ENCODE measurements around the gene SEC16A.

Gene SEC16A

DNA sequence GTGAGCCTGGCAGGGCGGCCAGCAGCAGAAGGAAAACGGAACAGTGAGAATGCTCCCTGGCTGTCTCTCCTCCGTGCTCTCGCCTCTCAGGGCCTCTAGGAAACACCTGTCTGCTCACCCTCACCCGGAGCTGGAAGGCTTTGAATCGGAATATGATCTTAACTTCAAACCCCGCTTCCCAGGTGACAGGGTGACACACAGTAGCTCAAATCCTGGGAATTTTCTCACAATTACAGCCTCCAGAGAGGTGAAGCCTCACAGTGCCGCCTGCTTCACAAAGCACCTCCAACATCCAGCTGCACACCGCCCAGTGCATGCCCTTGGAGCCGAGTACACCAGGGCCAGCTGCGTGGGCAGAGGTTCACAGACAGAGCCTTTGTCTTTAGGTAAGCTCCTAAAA is 12.5 kb downstream of the SEC16A start:
- DNase-seq (ENCODE audit: extremely low spot score, insufficient read length, low read depth), result no peak
- FAIRE-seq, result no peak

GRCh38 chr9:136467766-136468165 is 15.1 kb downstream of the SEC16A start:
- DNase-seq (ENCODE audit: extremely low spot score, insufficient read length, low read depth) (no peak), FAIRE-seq (no peak)

- no peak for DNase-seq (ENCODE audit: extremely low spot score, insufficient read length, low read depth)
- no peak for FAIRE-seq
Measured at GRCh38 chr9:136466155-136466541, 16.7 kb downstream of the SEC16A start.

DNA sequence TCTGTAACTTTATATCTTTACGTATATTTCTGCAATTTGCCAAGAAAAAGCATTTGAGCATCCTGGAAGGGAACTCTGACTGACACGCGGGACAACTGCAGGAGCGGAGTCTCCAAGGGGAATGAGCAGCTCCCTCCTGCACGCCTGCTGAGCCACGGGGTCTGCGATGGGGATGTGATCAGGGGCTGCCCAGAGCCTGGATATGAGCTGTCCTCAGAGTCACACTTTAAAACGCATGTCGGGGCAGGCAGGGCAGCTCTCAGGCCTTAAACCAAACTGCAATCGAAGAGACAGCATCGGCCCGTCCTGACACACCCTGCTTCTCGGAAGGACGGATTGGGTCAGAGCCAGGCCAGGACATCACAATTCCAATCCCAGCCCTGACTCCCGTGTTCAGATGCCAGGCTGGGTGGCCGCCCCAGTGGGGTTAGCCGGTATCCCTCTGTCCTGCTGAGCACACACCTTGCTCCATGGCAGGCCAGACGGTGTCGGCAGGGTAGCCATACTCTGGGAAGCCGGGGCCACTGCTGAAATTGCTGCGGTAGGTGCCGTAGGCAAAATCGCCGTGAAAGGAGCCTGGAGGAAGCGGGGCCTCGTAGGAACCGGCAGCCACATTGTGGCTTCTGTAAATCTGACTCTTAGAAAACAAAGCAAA is 17.2 kb downstream of the SEC16A start:
- no peak for FAIRE-seq
- no peak for DNase-seq (ENCODE audit: extremely low spot score, insufficient read length, low read depth)

DNA sequence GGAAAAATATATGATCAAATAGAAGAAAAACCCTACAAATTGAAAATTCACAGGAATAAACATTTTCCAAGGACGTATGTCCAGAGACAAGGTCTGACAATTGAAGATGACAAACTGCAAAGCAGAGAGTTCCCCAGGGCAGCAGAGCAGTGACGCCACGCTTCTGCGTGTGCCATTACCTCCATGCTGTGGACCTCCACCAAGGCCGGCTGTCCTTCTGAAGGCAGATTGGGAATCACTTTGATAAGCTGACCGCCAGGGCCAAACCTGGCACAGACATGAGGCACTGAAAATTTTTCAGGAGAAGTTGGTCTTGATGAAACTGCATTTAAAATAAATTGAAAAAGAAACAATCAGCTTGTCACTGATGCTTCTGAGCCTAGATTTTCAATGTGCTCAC is 18.6 kb downstream of the SEC16A start:
- DNase-seq (ENCODE audit: extremely low spot score, insufficient read length, low read depth), result no peak
- no peak for FAIRE-seq

DNA sequence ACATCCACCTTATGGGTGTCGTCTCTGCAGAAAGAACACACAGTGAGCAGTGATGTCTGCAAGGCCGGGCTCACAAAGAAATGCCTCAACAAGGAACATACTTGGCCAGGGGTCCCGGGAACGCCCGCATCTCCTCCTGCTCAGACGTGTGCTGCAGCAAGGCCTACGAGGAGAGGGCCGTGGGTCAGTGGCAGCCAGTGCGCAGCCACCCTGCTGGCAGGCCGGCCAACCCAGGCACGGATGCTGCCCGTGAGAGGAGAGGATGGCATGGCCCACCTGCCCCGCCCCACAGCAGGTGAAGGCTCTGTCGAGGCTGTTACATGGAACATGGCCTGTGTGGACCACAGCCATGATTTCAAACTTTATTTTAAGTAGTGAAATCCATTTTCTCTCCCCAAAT is 19.3 kb downstream of the SEC16A start:
- DNase-seq (ENCODE audit: extremely low spot score, insufficient read length, low read depth) (no peak), FAIRE-seq (no peak)

- FAIRE-seq (no peak), DNase-seq (ENCODE audit: extremely low spot score, insufficient read length, low read depth) (no peak)
Measured at GRCh38 chr9:136462664-136463063, 20.2 kb downstream of the SEC16A start.

DNA sequence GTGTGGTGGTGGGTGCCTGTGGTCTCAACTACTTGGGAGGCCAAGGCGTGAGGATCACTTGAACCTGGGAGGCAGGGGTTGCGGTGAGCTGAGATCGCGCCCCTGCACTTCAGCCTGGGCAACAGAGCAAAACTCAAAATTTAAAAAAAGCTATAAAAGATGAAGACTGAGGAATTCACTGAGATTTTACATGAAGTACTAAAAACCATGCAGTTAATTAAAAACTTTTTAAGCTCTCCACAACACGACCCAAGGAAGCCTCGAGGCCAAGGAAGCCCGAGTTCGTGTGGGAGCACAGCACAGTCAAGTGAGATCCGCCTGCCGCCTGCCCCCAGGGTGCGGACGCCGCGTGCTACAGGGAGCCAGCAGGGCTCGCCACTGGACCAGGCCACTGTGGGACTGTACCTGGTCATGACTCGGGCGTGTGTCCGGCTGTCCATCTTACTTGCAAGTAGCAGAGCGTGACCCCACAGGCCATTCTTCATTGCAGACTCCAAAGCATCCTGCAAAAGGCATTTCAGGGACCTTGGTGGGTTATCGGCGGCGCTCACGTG is 22.0 kb downstream of the SEC16A start:
- no peak for FAIRE-seq
- DNase-seq (ENCODE audit: extremely low spot score, insufficient read length, low read depth), result no peak

- DNase-seq (ENCODE audit: extremely low spot score, insufficient read length, low read depth), result no peak
- FAIRE-seq, result no peak
Measured at GRCh38 chr9:136459425-136459824, 23.4 kb downstream of the SEC16A start.

GRCh38 chr9:136457326-136457725 is 25.5 kb downstream of the SEC16A start:
- DNase-seq (ENCODE audit: extremely low spot score, insufficient read length, low read depth) (no peak), FAIRE-seq (no peak)

DNA sequence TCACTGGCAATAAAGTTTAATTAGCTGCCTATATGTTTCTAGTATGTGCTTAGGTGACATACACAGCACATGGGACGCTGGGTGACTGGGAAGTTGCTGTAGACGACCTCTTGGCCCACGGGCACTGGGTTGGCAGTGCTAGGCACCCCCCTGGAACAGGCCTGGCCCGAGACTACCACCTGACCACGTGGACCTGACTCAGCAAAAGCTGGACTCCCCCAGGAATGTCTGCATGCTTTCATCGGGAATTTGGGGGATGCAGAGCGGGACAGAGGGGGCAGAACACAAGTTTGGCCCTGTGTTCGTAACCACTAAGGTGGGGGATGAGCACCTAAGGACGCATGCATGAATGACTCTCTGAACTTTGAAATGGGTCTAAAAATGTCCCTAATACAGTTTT is 26.6 kb downstream of the SEC16A start:
- no peak for FAIRE-seq
- no peak for DNase-seq (ENCODE audit: extremely low spot score, insufficient read length, low read depth)

DNA sequence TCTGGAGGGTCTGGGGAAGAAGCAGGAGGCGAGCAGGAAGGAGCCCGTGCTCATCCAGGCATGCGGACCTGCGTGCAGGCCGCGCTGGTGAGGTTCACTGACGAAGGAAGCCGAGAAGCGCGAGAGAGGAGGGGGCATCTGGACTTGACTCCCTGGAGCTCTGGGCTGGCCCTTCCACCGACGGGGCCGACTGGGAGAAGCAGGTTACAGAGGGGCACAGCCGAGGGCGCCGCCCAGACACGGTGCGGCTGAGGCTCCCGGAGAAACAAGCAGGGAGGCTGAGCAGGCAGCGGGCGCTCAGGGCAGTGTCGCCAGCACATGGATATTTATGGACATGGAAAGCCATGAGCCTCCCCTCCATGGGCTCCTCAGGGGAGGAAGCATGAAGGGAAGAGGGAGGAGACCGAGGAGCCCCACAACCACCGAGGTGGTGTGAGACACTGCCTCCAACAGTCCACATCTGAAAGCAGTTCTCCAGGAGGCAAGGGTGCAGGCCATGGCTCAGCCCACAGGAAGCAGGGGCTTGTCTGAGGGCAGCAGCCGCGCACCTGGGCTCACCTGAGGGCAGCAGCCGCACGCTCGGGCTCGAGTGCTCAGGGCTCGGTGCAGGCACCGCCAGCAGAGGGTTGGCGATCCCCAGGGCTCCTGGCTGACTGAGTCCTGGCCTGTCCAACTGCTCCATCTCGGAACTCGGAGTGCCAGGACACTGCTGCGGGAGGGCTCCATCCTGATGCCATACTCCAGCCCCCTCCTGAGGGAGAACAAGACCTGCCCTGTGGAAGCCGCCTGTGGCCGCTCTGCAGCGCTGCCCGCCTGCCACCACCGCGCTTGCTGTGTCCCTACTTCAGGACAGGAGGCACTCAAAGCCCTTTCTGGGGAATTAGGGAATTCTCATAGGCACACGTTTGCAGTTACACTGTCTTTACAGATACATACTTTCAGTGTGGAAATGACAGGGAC is 27.5 kb downstream of the SEC16A start:
- DNase-seq (ENCODE audit: extremely low spot score, insufficient read length, low read depth) (no peak), FAIRE-seq (no peak)

- FAIRE-seq, result no peak
- DNase-seq (ENCODE audit: extremely low spot score, insufficient read length, low read depth), result no peak
Measured at GRCh38 chr9:136454026-136454796, 28.6 kb downstream of the SEC16A start.

DNA sequence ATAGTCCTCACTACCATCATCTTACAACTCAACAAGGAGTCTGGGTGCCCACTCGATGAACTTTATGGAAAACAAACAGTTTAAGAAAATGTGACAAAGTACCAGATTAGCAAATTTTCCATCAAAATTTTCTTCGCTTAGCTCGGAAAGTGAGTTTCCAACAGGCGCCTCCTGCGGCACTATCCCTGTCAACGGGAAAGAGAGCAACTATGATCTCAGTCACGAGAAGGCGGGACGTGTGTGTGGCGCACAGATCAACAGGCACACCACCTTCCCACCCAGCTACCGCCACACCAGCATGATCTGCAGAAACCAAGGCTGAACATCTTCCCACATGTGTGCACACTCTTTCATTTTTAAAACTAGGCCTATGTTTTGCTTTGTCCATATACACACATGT is 29.5 kb downstream of the SEC16A start:
- DNase-seq (ENCODE audit: extremely low spot score, insufficient read length, low read depth) (no peak), FAIRE-seq (no peak)

DNA sequence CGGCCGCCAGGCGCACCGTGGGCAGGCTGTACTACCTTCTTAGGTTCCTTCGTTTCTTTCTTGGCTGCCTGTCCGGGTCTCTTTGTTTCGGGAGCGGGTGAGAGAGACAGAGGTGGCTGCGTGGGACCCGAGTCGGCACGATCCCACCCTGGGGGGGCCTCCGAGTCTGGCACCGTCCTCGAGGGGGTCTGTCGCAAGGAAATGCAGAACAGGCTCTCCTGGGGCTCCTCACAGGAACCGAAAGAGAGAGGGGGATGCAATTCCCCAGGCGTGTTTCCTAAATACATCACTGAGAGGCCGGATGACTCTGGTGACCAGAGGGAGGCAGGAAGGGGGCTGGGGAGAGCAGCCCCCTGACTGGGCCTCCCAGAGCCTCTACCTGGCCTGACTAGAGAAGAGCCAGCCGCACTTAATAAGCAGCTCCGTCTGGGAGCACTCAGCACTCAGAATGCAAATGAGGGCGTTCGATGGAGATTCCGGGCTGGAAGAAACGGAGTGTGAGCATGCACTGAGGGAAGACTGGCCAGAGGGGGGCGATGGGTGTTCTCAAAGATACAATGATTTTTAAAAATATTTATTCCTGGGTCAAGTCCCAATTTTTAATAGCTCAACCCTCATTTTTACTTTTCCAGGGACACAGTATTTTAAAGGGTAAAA is 31.5 kb downstream of the SEC16A start:
- FAIRE-seq (no peak), DNase-seq (ENCODE audit: extremely low spot score, insufficient read length, low read depth) (no peak)

DNA sequence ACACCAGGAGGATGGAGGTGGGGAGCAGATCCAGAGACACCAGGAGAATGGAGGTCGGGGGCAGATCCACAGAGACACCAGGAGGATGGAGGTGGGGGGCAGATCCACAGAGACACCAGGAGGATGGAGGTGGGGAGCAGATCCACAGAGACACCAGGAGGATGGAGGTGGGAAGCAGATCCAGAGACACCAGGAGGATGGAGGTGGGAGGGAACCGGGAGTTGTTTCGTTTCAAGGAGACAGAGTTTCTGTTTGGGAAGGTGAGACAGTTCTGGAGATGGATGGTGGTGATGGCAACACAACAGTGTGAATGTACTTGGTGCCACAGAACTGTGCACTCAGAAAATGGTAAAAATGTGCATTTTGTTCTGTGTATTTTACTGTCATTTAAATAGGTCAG is 34.2 kb downstream of the SEC16A start:
- FAIRE-seq, result no peak
- no peak for DNase-seq (ENCODE audit: extremely low spot score, insufficient read length, low read depth)

GRCh38 chr9:136447173-136447778 is 35.6 kb downstream of the SEC16A start:
- DNase-seq (ENCODE audit: extremely low spot score, insufficient read length, low read depth), result no peak
- FAIRE-seq, result no peak

- DNase-seq (ENCODE audit: extremely low spot score, insufficient read length, low read depth) (no peak), FAIRE-seq (no peak)
Measured at GRCh38 chr9:136445799-136446198, 37.0 kb downstream of the SEC16A start.

GRCh38 chr9:136444102-136444501 is 38.7 kb downstream of the SEC16A start:
- no peak for DNase-seq (ENCODE audit: extremely low spot score, insufficient read length, low read depth)
- no peak for FAIRE-seq

GRCh38 chr9:136443687-136444086 is 39.2 kb downstream of the SEC16A start:
- no peak for FAIRE-seq
- no peak for DNase-seq (ENCODE audit: extremely low spot score, insufficient read length, low read depth)

Measured in GM18507 (cell line).